ENCODE measurements around the gene VWA7.
"Not testable (repeated sequence)": the region's sequence is repeated elsewhere in the genome, so short reads cannot be mapped to it uniquely, and the experiment has no call there.

Gene VWA7, protein sequence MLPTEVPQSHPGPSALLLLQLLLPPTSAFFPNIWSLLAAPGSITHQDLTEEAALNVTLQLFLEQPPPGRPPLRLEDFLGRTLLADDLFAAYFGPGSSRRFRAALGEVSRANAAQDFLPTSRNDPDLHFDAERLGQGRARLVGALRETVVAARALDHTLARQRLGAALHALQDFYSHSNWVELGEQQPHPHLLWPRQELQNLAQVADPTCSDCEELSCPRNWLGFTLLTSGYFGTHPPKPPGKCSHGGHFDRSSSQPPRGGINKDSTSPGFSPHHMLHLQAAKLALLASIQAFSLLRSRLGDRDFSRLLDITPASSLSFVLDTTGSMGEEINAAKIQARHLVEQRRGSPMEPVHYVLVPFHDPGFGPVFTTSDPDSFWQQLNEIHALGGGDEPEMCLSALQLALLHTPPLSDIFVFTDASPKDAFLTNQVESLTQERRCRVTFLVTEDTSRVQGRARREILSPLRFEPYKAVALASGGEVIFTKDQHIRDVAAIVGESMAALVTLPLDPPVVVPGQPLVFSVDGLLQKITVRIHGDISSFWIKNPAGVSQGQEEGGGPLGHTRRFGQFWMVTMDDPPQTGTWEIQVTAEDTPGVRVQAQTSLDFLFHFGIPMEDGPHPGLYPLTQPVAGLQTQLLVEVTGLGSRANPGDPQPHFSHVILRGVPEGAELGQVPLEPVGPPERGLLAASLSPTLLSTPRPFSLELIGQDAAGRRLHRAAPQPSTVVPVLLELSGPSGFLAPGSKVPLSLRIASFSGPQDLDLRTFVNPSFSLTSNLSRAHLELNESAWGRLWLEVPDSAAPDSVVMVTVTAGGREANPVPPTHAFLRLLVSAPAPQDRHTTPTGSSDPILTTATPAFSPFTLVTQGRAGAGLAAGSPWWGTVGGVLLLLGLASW

DNA sequence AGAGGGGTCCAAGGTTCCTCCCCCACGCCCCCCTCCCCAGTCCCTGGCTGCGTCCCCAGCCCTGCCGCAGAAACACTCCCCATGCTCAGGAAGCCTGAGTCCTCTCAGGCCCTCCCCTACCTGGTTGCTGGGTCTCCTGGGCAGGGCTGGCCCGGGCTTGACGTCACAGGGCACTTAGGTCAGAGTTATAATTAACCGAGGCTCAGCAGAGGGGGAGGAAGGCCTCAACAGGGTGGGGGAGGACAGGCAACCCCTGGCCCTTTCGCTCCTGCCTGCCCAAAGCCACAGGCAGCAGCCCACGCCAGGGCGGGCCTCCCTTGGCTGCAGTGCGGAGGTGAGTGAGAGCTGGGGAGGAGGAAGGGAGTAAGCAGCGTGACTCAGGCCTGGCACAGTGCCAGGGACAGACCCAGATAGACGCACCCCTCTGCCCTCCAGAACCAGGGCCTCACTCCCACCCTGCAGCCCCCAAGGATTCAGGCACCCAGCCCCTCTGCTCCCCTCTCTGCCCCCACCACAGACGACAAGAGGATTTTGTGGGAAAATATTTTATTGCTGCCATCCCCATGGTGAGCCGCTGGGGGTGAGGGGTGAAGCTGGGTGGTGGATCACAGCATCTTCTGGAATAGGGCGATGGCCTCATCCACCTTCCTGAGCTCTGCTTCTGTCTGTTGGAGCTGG is at the start of gene VWA7:
VWA7 (minus strand) TSS at position 340 of the 678 bp plus-strand sequence. CDS start 549 bp downstream, outside the sequence.
- DNase-seq (ENCODE audit: low read depth): peak; percentile 75

DNA sequence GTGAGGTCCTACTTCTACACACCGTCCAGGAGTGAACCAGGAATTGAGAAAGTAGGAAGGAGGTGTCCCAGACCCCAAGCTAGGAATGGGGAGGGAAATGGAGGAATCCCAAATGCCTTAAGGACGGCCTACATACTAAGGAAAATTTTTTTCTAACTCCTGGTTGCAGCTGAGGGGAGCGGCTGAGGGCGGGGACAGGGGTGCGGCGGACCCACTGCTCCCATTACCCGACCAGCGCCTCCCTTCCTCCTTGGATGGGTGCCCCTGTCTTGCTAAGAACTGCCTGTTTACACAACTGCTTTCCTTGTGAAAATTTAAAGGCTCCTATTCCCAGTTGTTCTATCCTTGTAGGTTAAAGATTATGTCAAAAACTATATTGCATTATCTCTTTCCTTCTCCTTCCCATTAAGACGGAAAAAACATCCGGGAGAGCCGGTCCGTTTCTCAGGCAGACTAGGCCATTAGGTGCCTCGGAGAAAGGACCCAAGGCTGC is 49.7 kb upstream of the VWA7 start:
- DNase-seq (ENCODE audit: low read depth): no peak

- DNase-seq (ENCODE audit: low read depth): no peak
Observed at GRCh38 chr6:31825553-31825952, 48.4 kb upstream of the VWA7 start.

DNA sequence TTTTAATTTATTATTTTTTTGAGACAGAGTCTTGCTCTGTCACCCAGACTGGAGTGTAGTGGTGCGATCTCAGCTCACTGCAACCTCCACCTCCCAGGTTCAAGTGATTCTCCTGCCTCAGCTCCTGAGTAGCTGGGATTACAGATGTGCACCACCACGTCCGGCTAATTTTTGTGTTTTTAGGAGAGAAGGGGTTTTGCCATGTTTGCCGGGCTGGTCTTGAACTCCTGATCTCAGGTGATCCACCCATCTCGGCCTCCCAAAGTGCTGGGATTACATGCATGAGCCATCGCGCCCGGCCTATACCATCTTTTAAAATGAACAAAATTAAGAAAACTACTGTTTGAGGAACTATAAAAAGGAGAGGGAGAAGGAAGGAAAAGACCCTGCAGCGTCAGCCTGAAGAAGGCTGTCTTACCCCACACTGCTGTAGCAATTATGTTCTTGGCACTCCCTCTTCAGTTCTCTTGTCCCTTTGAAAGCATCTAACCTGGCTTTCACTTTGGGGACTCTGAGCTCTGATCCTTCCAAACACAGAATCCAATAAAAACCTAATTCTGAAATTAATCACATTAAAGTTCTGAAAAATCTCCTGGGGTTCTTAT is 46.6 kb upstream of the VWA7 start:
- not testable (repeated sequence) for DNase-seq (ENCODE audit: low read depth)

DNA sequence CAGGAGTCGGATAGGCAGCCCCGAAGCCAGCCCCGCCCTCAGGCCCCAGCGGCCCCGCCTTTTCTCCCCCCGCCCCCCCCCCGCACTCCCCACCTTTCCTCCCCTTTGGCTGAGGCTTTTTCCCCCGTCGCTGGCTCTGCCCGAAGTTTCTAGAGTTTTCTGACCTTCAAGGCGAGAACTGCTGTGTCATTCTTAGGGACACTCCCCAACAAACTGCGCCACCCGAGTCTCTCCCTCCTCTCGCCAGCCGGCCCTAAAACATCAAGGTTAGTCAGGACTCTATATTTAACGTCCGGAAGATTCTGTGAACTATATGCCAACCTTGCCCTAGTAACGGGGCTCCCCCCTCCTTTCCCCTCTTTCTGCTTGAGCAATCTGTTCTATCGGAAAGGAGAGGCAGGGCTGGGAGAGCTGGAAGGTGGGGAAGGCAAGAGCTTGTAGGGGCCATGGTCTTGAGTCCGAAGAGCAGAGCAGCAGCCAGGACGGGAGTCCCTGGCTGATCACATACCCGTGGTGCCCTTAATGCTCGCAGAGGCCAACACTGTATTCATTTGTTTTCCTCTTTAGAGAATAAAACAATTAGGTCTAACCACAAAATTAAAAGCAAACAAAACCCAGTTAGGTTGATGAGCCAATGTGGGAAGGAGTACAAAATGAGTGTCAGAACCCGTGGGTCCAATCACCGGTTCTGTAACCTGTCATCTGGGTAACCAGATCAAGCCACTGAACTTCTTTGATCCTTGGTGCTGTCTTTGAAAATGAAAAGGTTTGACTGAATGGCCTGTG is 45.1 kb upstream of the VWA7 start:
- DNase-seq (ENCODE audit: low read depth): no peak

DNA sequence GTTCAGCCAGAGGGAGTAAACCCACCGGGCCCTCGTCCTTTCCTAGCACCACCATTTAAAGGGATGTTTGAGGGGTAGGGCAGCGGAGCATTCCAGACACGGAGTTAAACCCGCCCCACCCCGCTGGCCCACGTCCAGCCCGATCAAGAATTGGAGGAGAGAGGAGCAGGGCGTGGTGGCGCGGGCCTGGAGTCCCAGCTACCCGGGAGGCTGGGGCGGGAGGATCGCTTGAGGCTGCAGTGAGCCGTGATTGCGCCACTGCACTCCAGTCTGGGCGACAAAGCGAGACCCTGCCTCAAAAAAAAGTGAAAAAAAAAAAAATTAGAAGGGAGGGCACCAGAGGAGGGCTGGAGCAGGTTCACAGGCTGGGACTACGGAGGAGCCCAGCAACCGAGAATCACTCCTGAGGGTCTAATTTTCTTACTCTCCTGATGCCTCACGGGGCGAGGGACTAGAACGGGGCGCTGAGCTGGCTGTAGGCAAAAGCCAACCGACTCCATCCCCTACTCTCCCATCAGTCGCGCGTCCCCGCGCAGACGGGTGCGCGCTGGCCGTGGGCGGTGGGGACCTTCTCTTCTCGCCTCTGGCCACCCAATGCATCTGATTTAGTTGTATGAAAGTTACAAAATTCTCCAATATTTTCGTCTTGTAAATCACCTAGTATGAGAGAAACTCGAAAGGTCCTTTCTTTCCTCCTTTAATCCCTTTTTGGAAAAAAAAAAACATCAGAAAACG is 44.3 kb upstream of the VWA7 start:
- DNase-seq (ENCODE audit: low read depth): peak; percentile 74

GRCh38 chr6:31820399-31820798 is 43.3 kb upstream of the VWA7 start:
- not testable (repeated sequence) for DNase-seq (ENCODE audit: low read depth)

DNA sequence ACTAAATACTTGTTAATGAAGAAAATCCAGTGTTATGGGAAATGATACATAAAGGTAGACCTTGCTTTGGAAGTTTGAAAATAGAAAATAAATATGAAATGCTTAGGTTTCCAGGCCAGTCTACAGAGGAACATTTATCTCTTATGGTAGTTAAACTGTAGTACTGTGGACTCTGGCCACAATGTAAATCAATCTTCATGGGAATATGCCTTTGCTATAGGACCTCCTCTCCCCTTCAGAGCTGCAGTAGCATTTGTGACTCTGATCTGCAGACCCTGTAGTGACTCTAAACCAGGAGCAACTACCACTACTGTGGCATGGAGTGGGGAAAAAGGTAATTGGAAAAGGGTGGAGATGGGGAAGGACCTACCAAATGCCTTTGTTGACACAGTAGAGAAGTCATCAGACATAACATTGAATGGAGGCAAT is 42.8 kb upstream of the VWA7 start:
- DNase-seq (ENCODE audit: low read depth): no peak

- DNase-seq (ENCODE audit: low read depth): not testable (repeated sequence)
Observed at GRCh38 chr6:31817929-31818511, 40.9 kb upstream of the VWA7 start.

DNA sequence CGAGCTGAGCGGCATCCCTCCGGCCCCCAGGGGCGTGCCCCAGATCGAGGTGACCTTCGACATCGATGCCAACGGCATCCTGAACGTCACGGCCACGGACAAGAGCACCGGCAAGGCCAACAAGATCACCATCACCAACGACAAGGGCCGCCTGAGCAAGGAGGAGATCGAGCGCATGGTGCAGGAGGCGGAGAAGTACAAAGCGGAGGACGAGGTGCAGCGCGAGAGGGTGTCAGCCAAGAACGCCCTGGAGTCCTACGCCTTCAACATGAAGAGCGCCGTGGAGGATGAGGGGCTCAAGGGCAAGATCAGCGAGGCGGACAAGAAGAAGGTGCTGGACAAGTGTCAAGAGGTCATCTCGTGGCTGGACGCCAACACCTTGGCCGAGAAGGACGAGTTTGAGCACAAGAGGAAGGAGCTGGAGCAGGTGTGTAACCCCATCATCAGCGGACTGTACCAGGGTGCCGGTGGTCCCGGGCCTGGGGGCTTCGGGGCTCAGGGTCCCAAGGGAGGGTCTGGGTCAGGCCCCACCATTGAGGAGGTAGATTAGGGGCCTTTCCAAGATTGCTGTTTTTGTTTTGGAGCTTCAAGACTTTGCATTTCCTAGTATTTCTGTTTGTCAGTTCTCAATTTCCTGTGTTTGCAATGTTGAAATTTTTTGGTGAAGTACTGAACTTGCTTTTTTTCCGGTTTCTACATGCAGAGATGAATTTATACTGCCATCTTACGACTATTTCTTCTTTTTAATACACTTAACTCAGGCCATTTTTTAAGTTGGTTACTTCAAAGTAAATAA is 40.2 kb upstream of the VWA7 start:
- DNase-seq (ENCODE audit: low read depth): not testable (repeated sequence)

DNA sequence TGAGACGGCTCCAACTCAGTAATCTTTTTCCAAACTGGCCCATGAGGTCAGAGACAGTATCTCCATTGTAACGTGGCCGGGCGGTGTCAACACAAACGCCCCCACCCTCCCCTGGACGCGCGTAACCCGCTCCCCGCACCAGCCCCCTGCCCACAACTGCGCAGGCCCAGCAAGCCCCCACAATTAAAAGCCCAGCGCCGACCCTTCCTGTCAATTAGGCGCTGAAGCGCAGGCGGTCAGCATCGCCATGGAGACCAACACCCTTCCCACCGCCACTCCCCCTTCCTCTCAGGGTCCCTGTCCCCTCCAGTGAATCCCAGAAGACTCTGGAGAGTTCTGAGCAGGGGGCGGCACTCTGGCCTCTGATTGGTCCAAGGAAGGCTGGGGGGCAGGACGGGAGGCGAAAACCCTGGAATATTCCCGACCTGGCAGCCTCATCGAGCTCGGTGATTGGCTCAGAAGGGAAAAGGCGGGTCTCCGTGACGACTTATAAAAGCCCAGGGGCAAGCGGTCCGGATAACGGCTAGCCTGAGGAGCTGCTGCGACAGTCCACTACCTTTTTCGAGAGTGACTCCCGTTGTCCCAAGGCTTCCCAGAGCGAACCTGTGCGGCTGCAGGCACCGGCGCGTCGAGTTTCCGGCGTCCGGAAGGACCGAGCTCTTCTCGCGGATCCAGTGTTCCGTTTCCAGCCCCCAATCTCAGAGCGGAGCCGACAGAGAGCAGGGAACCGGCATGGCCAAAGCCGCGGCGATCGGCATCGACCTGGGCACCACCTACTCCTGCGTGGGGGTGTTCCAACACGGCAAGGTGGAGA is 38.1 kb upstream of the VWA7 start, which contains the start of the genes HSPA1A and HSPA1L:
HSPA1A (plus strand) TSS at position 519 of the 814 bp plus-strand sequence; CDS start at position 733, 214 bp downstream.
HSPA1L (minus strand) TSS at position 259 of the 814 bp plus-strand sequence. CDS start 3,311 bp downstream, outside the sequence.
- peak; percentile 62 for DNase-seq (ENCODE audit: low read depth)

DNA sequence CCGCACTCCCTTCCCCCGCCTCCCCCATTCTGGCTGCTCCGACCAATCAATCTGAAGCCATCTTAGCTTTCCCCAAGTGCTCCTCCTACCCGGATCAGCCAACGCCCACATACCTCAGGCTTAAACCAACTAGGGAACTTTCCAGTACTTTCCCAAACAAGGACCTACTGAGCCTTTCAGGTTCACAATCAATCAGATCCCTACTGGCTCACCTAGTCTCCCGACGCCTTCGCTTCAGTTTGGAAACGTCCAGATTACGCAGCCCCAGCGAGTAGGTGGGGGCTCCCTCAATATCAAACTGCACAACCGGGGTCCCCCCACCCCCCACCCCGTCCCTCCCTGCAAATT is 37.5 kb upstream of the VWA7 start:
- peak; percentile 56 for DNase-seq (ENCODE audit: low read depth)

- DNase-seq (ENCODE audit: low read depth): no peak
Observed at GRCh38 chr6:31813465-31813849, 36.3 kb upstream of the VWA7 start.

DNA sequence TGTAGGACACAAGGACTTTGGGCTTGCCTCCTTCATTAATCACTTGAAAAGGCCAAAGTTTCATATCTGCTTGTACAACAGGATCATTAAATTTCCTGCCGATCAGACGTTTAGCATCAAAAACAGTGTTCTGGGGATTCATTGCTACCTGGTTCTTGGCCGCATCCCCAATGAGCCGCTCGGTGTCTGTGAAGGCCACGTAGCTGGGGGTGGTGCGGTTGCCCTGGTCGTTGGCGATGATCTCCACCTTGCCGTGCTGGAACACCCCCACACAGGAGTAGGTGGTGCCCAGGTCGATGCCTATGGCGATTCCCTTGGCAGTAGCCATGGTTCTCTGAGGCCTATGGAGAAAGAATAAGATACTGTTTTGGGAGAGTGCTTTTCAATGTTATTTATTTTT is 34.5 kb upstream of the VWA7 start:
- no peak for DNase-seq (ENCODE audit: low read depth)

DNA sequence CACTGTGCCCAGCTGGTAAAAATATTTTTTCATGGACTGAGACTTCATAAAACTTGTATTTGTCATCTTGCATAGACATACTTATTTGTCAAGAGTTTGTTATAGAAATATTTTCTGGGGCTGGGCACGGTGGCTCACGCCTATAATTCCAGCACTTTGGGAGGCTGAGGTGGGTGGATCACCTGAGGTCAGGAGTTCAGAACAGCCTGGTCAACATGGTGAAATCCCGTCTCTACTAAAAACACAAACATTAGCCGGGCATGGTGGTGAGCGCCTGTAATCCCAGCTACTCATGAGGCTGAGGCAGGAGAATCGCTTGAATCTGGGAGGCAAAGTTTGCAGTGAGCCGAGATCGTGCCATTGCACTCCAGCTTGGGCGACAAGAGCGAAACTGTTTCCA is 31.5 kb upstream of the VWA7 start:
- not testable (repeated sequence) for DNase-seq (ENCODE audit: low read depth)

- DNase-seq (ENCODE audit: low read depth): peak; percentile 96
Observed at GRCh38 chr6:31806470-31807272, 29.5 kb upstream of the VWA7 start, which contains the start of gene LSM2. TSS of gene LSM2 (minus strand) at chr6:31806966. CDS start at chr6:31806757, 209 bp downstream.

GRCh38 chr6:31805939-31806469 is 28.9 kb upstream of the VWA7 start:
- DNase-seq (ENCODE audit: low read depth): no peak
